HCT116 (cell line): ENCODE measurements around the gene RLF. TPM values are rescaled to one million over a fixed set of nuclear protein-coding genes. Genes with fewer than 3 reads are reported as not detected.

Source experiments
- ATAC-seq: fragments of 200-7000 bp; cut with Tn5 transposase; 2 replicates; pipeline ENCODE4 v1.9.1; 2020; ENCODE audit warnings: mild to moderate bottlenecking, moderate library complexity
- Bru-seq: library from RNA; stranded (reverse); fragments of 400-500 nt; gene quantifications from one replicate; lab custom pipeline; 2021; lab: Mats Ljungman, UMichigan
- BruChase-seq, 2 experiments: library from RNA; stranded (reverse); fragments of 400-500 nt; gene quantifications; one replicate each; lab custom pipeline; 2021; lab: Mats Ljungman, UMichigan
- BruUV-seq: library from RNA; stranded (reverse); fragments of 400-500 nt; replicated peaks from 2 replicates; lab custom pipeline; 2021; lab: Mats Ljungman, UMichigan
- CTCF ChIA-PET: fragments of 300-600 bp; sonication (Branson Sonifier 250); formaldehyde crosslinking; loops from one replicate; lab custom pipeline; 2021; ENCODE audit warnings: antibody characterized with exemption; lab: Charles Lee
- POLR2A ChIA-PET: fragments of 300-600, 350-600 bp; sonication (Branson Sonifier 250); formaldehyde crosslinking; loops from one replicate; lab custom pipeline; 2021; ENCODE audit warnings: antibody characterized with exemption; lab: Charles Lee
- RAD21 ChIA-PET, 2 experiments: fragments of 300-600 bp; sonication (Branson Sonifier 250); formaldehyde crosslinking; loops; one replicate each; lab custom pipeline; 2023; ENCODE audit warnings: low total read pairs in 2 of 2; ENCODE audit not compliant: uncharacterized antibody in 2 of 2, unreplicated experiment in 2 of 2, low non-redundant PET in 1 of 2; lab: Charles Lee
- DNase-seq: peaks from one replicate; pipeline ENCODE4 v3.0.0-alpha.2; 2010; ENCODE audit warnings: low read depth, low spot score
- H2AFZ ChIP-seq: fragments of 200-600 bp; shearing (Covaris generic), sonication (generic); 2 replicates; pipeline ENCODE4 v1.6.1; 2017; ENCODE audit warnings: low read depth, mixed run types, mixed read lengths, antibody characterized with exemption, low read length; ENCODE audit not compliant: poor library complexity, severe bottlenecking
- H3K27ac ChIP-seq: 2 replicates; pipeline ENCODE4 v1.5.1; 2012; ENCODE audit warnings: low read depth, low read length
- H3K27me3 ChIP-seq: fragments of 200-600 bp; sonication (generic); 2 replicates; pipeline ENCODE4 v1.6.1; 2016; ENCODE audit warnings: mixed run types, low read length, mixed read lengths; ENCODE audit not compliant: insufficient read depth
- H3K36me3 ChIP-seq, 2 experiments: fragments of 200-500 bp in 1 of 2; fragments of 200-600 bp in 1 of 2; sonication (Bioruptor generic) in 1 of 2; sonication (generic) in 1 of 2; 2 replicates each; pipeline versions ENCODE4 v1.5.1 to v1.6.1; 2014 to 2016; ENCODE audit warnings: low read length in 2 of 2, inconsistent platforms in 1 of 2, mixed read lengths in 1 of 2, mixed run types in 1 of 2; ENCODE audit not compliant: insufficient read depth in 2 of 2, control insufficient read depth in 1 of 2
- H3K4me1 ChIP-seq, 2 experiments: fragments of 200-600 bp in 1 of 2; sonication (generic) in 1 of 2; 2 replicates each; pipeline versions ENCODE4 v1.5.1 to v1.6.1; 2012 to 2017; ENCODE audit warnings: low read length in 2 of 2, inconsistent platforms in 1 of 2, mild to moderate bottlenecking in 1 of 2, mixed read lengths in 1 of 2, mixed run types in 1 of 2, moderate library complexity in 1 of 2; ENCODE audit not compliant: insufficient read depth in 2 of 2, control insufficient read depth in 1 of 2
- H3K4me2 ChIP-seq: fragments of 200-600 bp; sonication (generic); 2 replicates; pipeline ENCODE4 v1.6.1; 2017; ENCODE audit warnings: mixed run types, low read length, mixed read lengths
- H3K4me3 ChIP-seq, 2 experiments: fragments of 200-600 bp in 1 of 2; sonication (generic) in 1 of 2; replicated peaks in 1 of 2; 2 replicates each; pipeline ENCODE4 v1.5.1; 2011 to 2016; ENCODE audit warnings: low read length in 2 of 2, control low read depth in 1 of 2, low read depth in 1 of 2, mild to moderate bottlenecking in 1 of 2, mixed read lengths in 1 of 2, mixed run types in 1 of 2
- H3K79me2 ChIP-seq: fragments of 200-600 bp; sonication (generic); 2 replicates; pipeline ENCODE4 v1.6.1; 2017; ENCODE audit warnings: mild to moderate bottlenecking, mixed run types, low read length, moderate library complexity, mixed read lengths; ENCODE audit not compliant: insufficient read depth
- H3K9ac ChIP-seq: fragments of 200-600 bp; sonication (generic); 2 replicates; pipeline ENCODE4 v1.6.1; 2016; ENCODE audit warnings: low read length, mixed read lengths
- H3K9me2 ChIP-seq: fragments of 200-600 bp; sonication (generic), shearing (Covaris generic); 2 replicates; pipeline ENCODE4 v1.6.1; 2017; ENCODE audit warnings: mixed run types, mild to moderate bottlenecking, moderate library complexity; ENCODE audit not compliant: insufficient read depth
- H3K9me3 ChIP-seq, 2 experiments: fragments of 200-500 bp in 1 of 2; fragments of 200-600 bp in 1 of 2; sonication (Bioruptor generic) in 1 of 2; sonication (generic) in 1 of 2; 2 replicates each; pipeline ENCODE4 v1.6.1; 2014 to 2017; ENCODE audit warnings: low read length in 2 of 2, mixed read lengths in 2 of 2, inconsistent platforms in 1 of 2, low read depth in 1 of 2, mild to moderate bottlenecking in 1 of 2, mixed run types in 1 of 2, moderate library complexity in 1 of 2; ENCODE audit not compliant: control insufficient read depth in 1 of 2, insufficient read depth in 1 of 2
- H4K20me1 ChIP-seq: fragments of 200-600 bp; sonication (generic), shearing (Covaris generic); 2 replicates; pipeline ENCODE4 v1.6.1; 2017; ENCODE audit warnings: mixed run types, mild to moderate bottlenecking, moderate library complexity; ENCODE audit not compliant: insufficient read depth
- CBX3 ChIP-seq: IDR thresholded peaks from 2 replicates; pipeline ENCODE4 v1.6.1; 2012; ENCODE audit warnings: low read depth
- EGR1 ChIP-seq: IDR thresholded peaks from 2 replicates; pipeline ENCODE4 v1.6.1; 2012; ENCODE audit warnings: low read depth
- EZH2 ChIP-seq: fragments of 200-600 bp; sonication (generic); IDR thresholded peaks from 2 replicates; pipeline ENCODE4 v1.6.1; 2017; ENCODE audit warnings: antibody characterized with exemption, mixed run types
- JUND ChIP-seq: IDR thresholded peaks from 2 replicates; pipeline ENCODE4 v1.6.1; 2012
- MAX ChIP-seq: IDR thresholded peaks from 2 replicates; pipeline ENCODE4 v1.6.1; 2012
- POLR2A ChIP-seq: IDR thresholded peaks from 2 replicates; pipeline ENCODE4 v1.7.0; 2011; ENCODE audit warnings: borderline replicate concordance; ENCODE audit not compliant: insufficient read depth, insufficient read length; ENCODE audit errors: extremely low read depth
- POLR2AphosphoS5 ChIP-seq: IDR thresholded peaks from 2 replicates; pipeline ENCODE4 v1.6.1; 2011; ENCODE audit warnings: mild to moderate bottlenecking, low read depth, low read length, moderate library complexity
- RAD21 ChIP-seq: IDR thresholded peaks from 2 replicates; pipeline ENCODE4 v1.6.1; 2012; ENCODE audit warnings: low read depth, mild to moderate bottlenecking
- SIN3A ChIP-seq: IDR thresholded peaks from 2 replicates; pipeline ENCODE4 v1.6.1; 2012; ENCODE audit warnings: low read depth
- SP1 ChIP-seq: IDR thresholded peaks from 2 replicates; pipeline ENCODE4 v1.6.1; 2012; ENCODE audit warnings: low read depth
- SRF ChIP-seq: IDR thresholded peaks from 2 replicates; pipeline ENCODE4 v1.6.1; 2012; ENCODE audit warnings: low read depth
- TCF7L2 ChIP-seq: IDR thresholded peaks from 2 replicates; pipeline ENCODE4 v1.7.0; 2011; ENCODE audit warnings: borderline replicate concordance, inconsistent platforms; ENCODE audit not compliant: insufficient read depth, insufficient read length; ENCODE audit errors: extremely low read depth
- YY1 ChIP-seq: IDR thresholded peaks from 2 replicates; pipeline ENCODE4 v1.6.1; 2011; ENCODE audit warnings: low read length, low read depth, moderate library complexity, mild to moderate bottlenecking; ENCODE audit not compliant: insufficient replicate concordance; ENCODE audit errors: extremely low read depth
- ZFX ChIP-seq: fragments of 450-650 bp; IDR thresholded peaks from 2 replicates; pipeline ENCODE4 v1.6.1; 2017
- intact Hi-C: fragments of 100-400 bp; cut with micrococcal nuclease; formaldehyde crosslinking; loops from 2 replicates; pipeline ENCODE4 v1.10.0; 2022
- long read RNA-seq: library from polyadenylated mRNA; unstranded; transcript quantifications from one replicate; pipeline ENCODE4 v2.0.0, GENCODE V29; 2021; ENCODE audit not compliant: unreplicated experiment
- polyA plus RNA-seq: library from polyadenylated mRNA; unstranded; fragments of >200 nt; gene quantifications from 2 replicates; pipeline ENCODE4 v1.2.1, GENCODE V29; 2012; ENCODE audit warnings: missing spikeins
- total RNA-seq: library from RNA; stranded (reverse); gene quantifications from one replicate; pipeline ENCODE4 v1.2.1, GENCODE V29; 2021; ENCODE audit not compliant: unreplicated experiment

The RLF gene, protein sequence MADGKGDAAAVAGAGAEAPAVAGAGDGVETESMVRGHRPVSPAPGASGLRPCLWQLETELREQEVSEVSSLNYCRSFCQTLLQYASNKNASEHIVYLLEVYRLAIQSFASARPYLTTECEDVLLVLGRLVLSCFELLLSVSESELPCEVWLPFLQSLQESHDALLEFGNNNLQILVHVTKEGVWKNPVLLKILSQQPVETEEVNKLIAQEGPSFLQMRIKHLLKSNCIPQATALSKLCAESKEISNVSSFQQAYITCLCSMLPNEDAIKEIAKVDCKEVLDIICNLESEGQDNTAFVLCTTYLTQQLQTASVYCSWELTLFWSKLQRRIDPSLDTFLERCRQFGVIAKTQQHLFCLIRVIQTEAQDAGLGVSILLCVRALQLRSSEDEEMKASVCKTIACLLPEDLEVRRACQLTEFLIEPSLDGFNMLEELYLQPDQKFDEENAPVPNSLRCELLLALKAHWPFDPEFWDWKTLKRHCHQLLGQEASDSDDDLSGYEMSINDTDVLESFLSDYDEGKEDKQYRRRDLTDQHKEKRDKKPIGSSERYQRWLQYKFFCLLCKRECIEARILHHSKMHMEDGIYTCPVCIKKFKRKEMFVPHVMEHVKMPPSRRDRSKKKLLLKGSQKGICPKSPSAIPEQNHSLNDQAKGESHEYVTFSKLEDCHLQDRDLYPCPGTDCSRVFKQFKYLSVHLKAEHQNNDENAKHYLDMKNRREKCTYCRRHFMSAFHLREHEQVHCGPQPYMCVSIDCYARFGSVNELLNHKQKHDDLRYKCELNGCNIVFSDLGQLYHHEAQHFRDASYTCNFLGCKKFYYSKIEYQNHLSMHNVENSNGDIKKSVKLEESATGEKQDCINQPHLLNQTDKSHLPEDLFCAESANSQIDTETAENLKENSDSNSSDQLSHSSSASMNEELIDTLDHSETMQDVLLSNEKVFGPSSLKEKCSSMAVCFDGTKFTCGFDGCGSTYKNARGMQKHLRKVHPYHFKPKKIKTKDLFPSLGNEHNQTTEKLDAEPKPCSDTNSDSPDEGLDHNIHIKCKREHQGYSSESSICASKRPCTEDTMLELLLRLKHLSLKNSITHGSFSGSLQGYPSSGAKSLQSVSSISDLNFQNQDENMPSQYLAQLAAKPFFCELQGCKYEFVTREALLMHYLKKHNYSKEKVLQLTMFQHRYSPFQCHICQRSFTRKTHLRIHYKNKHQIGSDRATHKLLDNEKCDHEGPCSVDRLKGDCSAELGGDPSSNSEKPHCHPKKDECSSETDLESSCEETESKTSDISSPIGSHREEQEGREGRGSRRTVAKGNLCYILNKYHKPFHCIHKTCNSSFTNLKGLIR (N-terminal part only)
- total RNA-seq = 20.5 TPM
- polyA plus RNA-seq = 7.1 and 10.0 TPM in 2 replicates
- Bru-seq, nascent RNA = percentile 90 among the genes with signal in this experiment
- percentile 67 among the genes with signal in this experiment for BruChase-seq, experiment 1, labeled RNA remaining after a 6-hour chase
- BruChase-seq, experiment 2, labeled RNA remaining after a 2-hour chase = percentile 81 among the genes with signal in this experiment
- long read RNA-seq, full-length matches to known transcripts = 41 of 51 reads
- long read RNA-seq, partial matches to known transcripts = 4 of 51 reads
- long read RNA-seq, other reads (novel, unspliced or antisense) = 6 of 51 reads

- RAD21 ChIA-PET = no interaction called here
- Histone ChIP-seq H3K27ac (peak within 1 kb of the TSS; percentile 49), H3K4me3 (peak within 1 kb of the TSS; percentile 91 to 97), H3K4me2 (peak within 1 kb of the TSS; percentile 94), H3K27me3 (no peaks in the 10 kb centered on the region), H3K36me3 (no peaks in the 10 kb centered on the region; a peak in 1 of 4 replicates), H3K4me1 (peaks cover 6 to 13% of the 10 kb centered on the region in 2 experiments), H3K9me2 (no peaks in the 10 kb centered on the region), H3K9me3 (no peaks in the 10 kb centered on the region), H3K9ac (peak within 1 kb of the TSS; percentile 94), H2AFZ (no peak within 1 kb of the TSS), H3K79me2 (peaks cover 52% of the 10 kb centered on the region), H4K20me1 (peaks cover 21% of the 10 kb centered on the region; the same call in 1 of the 2 replicates)
- CTCF ChIA-PET = interaction anchor here (1.0 kb wide), 1 partner anchor 8 kb away, joined by 3 read pairs; no protein-coding TSS in a partner anchor
- ATAC-seq = peak; percentile 96
- POLR2A ChIA-PET = no interaction called here
- intact Hi-C loops = no loop called here
- DNase-seq = peak; percentile 79
- TF ChIP-seq CBX3 (no peak; the same call in 1 of the 2 replicates), SIN3A (peak; percentile 80), RAD21 (no peak), POLR2AphosphoS5 (peak; percentile 89), POLR2A (peak; percentile 48), EGR1 (peak; percentile 99), SP1 (peak; percentile 79), EZH2 (no peak), SRF (peak; percentile 97), TCF7L2 (peak; percentile 61), JUND (no peak), ZFX (peak; percentile 77), MAX (peak; percentile 85), YY1 (peak; percentile 97)
- TSS peak; percentile 50 for BruUV-seq
These were observed at the start of gene RLF for GRCh38 chr1:40161125-40161887. Gene RLF, plus strand, starts transcription at chr1:40161387. Its CDS starts 13 bp downstream, at chr1:40161400.
